Activated CD8-positive, alpha-beta memory T cell treated with anti-CD3 and anti-CD28 coated beads for 36 hours (primary cell): ENCODE data around the gene IKZF3. TPM values are rescaled to one million over a fixed set of nuclear protein-coding genes. Genes with fewer than 3 reads are reported as not detected.
"Not testable (repeated sequence)": the region's sequence is repeated elsewhere in the genome, so short reads cannot be mapped to it uniquely, and the experiment has no call there.

Source experiments
- CTCF ChIA-PET: fragments of 350-600 bp; sonication (Branson Sonifier 250); formaldehyde crosslinking; loops from one replicate; lab custom pipeline; 2021; ENCODE audit warnings: antibody characterized with exemption; lab: Charles Lee
- POLR2A ChIA-PET: fragments of 350-600 bp; sonication (Branson Sonifier 250); formaldehyde crosslinking; loops from one replicate; lab custom pipeline; 2021; ENCODE audit warnings: antibody characterized with exemption; lab: Charles Lee
- total RNA-seq, 2 experiments: library from RNA; stranded (reverse); gene quantifications; one replicate each; pipeline ENCODE4 v1.2.3, GENCODE V29; 2021

The IKZF3 gene
- 10 to 100 TPM; 92.3 to 93.0 TPM for total RNA-seq

- CTCF ChIA-PET: interaction anchor here (0.8 to 1.7 kb wide), 9 partner anchors 9 to 241 kb away, joined by 3 to 9 read pairs (median 4); no protein-coding TSS in a partner anchor
These were observed at the start of gene IKZF3 for GRCh38 chr17:39863918-39864746. Gene IKZF3 (minus strand): TSS chr17:39864312. CDS start chr17:39864126, 186 bp downstream.

DNA sequence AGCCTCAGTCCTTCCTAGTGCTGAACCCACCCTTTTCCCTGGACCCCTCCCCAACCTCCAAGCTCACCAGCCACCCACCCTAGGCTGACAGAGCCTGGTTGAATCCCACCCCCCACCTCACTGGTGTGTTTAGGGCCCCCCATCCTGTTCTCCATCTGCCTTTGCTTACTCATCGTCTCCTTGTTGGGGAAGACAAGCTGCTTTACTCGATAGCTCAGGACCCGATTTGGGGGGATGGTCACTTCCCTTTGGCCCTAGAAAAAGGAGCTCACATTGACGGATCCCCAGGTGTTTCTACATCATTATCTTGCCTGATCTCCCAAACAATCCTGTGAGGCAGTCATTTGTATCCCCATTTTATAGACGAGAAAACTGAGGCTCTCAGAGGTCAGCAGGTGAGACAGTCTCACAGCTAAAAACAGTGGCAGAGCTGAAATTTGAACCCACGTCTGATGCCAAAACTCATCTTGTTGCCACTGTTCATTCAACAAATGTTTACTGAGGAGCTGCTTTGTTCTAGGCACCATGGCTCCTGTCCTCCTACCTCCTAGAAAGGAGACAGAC is 44.8 kb upstream of the IKZF3 start:
- CTCF ChIA-PET: no interaction called here

More at GRCh38 chr17:39863918-39864746, at the start of gene IKZF3:
- POLR2A ChIA-PET: interaction anchor here (0.7 to 2.9 kb wide), 5 partner anchors 62 to 109 kb away, joined by 4 to 19 read pairs (median 7); no protein-coding TSS in a partner anchor

GRCh38 chr17:39904990-39905288 is 40.8 kb upstream of the IKZF3 start:
- POLR2A ChIA-PET: no interaction called here
- CTCF ChIA-PET: no interaction called here

More for the DNA sequence above, 44.8 kb upstream of the IKZF3 start:
- POLR2A ChIA-PET: no interaction called here

GRCh38 chr17:39903158-39903884 is 39.2 kb upstream of the IKZF3 start:
- POLR2A ChIA-PET: no interaction called here
- CTCF ChIA-PET: interaction anchor here (1.3 kb wide), 1 partner anchor 208 kb away, joined by 3 read pairs; no protein-coding TSS in a partner anchor

GRCh38 chr17:39902027-39902426 is 37.9 kb upstream of the IKZF3 start:
- CTCF ChIA-PET: interaction anchor here (0.6 kb wide), 1 partner anchor 352 kb away, joined by 3 read pairs; no protein-coding TSS in a partner anchor

GRCh38 chr17:39899215-39899614 is 35.1 kb upstream of the IKZF3 start:
- ChIA-PET POLR2A (no interaction called here), CTCF (interaction anchor here (0.9 kb wide), 1 partner anchor 17 kb away, joined by 3 read pairs; no protein-coding TSS in a partner anchor)

More at GRCh38 chr17:39902027-39902426, 37.9 kb upstream of the IKZF3 start:
- POLR2A ChIA-PET: not testable (repeated sequence)

GRCh38 chr17:39898088-39898487 is 34.0 kb upstream of the IKZF3 start:
- CTCF ChIA-PET: interaction anchor here (0.6 kb wide), 1 partner anchor 13 kb away, joined by 3 read pairs; no protein-coding TSS in a partner anchor
- POLR2A ChIA-PET: no interaction called here

DNA sequence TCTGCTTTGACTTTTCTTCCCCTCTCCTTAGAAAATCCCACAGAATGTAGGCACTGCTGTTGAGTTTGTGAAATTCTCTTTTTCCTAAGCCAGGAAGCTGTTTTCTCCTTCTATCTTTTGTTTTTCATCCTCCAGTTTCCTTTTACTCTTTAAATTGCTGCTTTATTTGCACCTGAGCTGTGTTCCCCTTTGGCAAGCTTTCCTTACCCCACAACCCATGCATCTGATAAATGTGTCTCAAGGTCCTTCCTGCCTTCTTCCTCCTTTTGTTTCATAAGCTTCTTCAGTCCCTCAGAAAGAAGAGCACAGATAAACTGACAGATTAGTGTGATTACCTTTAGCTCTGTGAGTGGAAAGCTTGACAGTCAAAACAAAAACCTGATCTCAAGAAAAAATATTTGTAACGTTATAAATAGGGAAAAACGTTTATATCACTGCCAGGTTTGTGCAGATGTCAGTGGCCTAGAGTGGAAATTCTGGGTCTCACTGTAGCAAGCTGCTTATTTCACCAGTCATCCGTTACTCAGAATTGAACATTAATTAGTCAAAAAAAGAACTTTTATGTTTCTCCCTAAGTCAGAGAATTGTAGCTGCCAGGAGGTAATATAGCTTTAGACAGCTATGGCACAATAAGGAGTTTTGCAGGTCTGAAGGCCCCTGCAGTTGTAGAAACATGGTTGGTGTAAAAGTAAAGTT is 30.7 kb upstream of the IKZF3 start:
- POLR2A ChIA-PET: interaction anchor here (0.7 kb wide), 1 partner anchor 31 kb away, joined by 3 read pairs; no protein-coding TSS in a partner anchor
- CTCF ChIA-PET: interaction anchor here (0.7 to 1.5 kb wide), 2 partner anchors 46 to 86 kb away, joined by 3 to 4 read pairs; partner anchors contain the start of gene PSMD3

DNA sequence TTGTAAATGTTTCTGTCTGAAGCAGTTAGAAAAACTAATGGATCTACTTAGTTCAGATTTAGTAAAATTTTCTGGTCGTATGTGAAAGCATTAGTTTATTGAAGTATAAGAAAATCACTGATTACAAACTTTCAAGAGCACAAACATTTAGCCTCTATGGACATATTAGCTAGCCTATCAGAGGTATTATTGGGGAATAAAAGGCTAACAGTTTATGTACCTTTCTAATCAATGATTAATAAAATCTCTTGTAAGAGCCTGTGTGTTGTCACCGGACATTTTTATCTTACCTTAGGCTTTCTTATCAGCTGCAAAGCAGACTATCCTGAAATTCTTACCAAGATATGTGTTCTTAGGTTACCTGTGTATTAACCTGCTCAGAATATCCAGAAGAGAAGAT is 25.1 kb upstream of the IKZF3 start:
- CTCF ChIA-PET: no interaction called here
- POLR2A ChIA-PET: no interaction called here

DNA sequence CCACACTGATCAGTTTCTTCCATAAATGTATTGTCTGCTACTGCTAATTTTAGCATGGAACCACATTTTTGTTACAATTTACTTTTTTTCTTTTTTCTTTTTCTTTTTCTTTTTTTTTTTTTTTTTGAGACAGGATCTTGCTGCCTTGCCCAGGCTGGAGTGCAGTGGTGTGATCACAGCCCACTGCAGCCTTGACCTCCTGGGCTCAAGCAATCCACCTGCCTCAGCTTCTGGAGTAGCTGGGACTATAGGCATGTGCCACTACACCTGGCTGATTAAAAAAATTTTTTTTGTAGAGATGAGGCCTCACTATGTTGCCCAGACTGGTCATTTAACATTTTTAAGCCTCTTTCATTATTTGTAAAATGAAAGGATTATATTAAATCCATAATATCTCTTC is 23.0 kb upstream of the IKZF3 start:
- POLR2A ChIA-PET: no interaction called here
- CTCF ChIA-PET: interaction anchor here (1.0 to 1.5 kb wide), 2 partner anchors 10 to 72 kb away, joined by 3 to 4 read pairs; no protein-coding TSS in a partner anchor

DNA sequence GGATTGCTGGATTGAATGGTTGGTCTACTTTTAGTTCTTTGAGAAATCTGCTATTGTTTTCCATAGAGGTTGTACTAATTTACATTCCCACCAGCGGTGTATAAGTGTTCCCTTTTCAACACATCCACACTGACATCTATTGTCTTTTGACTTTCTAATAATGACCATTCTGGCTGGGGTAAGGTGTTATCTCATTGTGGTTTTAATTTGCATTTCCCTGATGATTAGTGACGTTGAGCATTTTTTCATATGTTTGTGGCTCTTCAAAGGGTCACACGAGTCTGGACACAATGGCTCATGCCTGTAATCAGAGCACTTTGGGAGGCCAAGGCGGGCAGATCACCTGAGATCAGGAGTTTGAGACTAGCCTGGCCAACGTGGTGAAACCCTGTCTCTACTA is 22.0 kb upstream of the IKZF3 start:
- POLR2A ChIA-PET: interaction anchor here (0.6 kb wide), 1 partner anchor 331 kb away, joined by 3 read pairs; no protein-coding TSS in a partner anchor
- CTCF ChIA-PET: interaction anchor here (0.6 kb wide), 1 partner anchor 74 kb away, joined by 3 read pairs; no protein-coding TSS in a partner anchor

DNA sequence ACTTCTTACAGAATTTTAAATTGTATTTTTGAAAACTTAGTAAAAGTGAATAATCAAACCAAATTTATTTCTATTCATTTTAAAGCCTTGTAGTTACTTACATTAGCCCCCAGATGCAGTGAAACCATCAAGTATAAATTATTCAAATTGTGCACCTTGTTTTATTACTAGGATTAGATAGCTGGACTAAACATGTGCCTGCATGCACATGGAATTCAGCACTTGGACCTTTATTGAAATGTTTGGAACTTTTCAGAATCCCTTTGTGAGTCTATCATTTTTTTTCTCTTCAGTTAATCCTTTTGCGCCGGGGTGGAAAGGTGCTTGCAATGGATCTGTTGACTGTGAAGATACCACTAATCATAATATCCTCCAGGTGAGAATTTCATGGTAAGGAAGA is 8.6 kb upstream of the IKZF3 start:
- ChIA-PET POLR2A (interaction anchor here (0.6 to 1.2 kb wide), 2 partner anchors 108 kb away, joined by 3 to 6 read pairs; partner anchors contain the start of gene PSMD3), CTCF (interaction anchor here (0.9 to 1.9 kb wide), 8 partner anchors 8 to 251 kb away, joined by 3 to 7 read pairs (median 3); partner anchors contain the start of gene PSMD3)

DNA sequence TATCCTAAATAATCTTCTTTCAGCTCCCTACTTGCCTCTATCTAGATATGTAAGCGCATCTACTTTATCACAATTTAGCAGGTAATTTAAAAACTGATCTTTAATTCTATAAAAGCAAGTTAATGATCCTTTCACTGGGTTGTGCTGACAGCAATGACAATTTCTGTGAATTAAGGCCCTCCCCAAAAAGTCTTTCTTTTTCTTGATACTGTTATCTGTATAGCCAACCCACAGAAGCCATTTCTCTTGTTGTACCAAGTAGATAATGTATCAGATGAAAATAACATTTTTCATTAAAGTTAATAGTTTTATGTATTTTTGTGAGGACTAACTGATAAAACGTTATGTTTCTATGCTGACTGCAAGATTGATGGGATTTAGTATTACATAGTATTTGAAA is 7.7 kb upstream of the IKZF3 start:
- ChIA-PET POLR2A (no interaction called here), CTCF (interaction anchor here (0.6 to 2.4 kb wide), 4 partner anchors 11 to 142 kb away, joined by 3 to 7 read pairs (median 4); partner anchors contain the start of gene PSMD3)

GRCh38 chr17:39870776-39871175 is 6.7 kb upstream of the IKZF3 start:
- ChIA-PET CTCF (interaction anchor here (1.0 to 2.4 kb wide), 2 partner anchors 61 to 110 kb away, joined by 3 to 6 read pairs; partner anchors contain the start of gene PSMD3), POLR2A (no interaction called here)

DNA sequence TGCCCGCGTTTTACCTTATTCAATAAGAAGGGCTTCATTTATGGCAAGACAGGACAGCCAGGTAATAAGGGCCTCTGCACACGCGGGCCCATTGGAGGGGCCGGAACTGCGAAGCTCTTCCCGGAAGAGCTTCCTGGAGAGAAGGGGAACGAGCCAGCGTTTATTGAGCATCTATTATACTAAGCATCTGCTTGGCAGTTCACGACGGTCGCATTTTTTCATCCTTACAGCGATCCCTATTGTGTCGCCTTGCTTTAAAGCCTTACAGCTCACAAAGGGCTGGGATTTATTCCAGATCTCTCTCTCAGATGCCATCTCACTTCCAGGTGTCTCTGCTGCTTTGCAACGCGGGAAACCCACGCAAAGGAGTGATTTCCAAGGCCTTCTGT is 4.4 kb upstream of the IKZF3 start:
- ChIA-PET POLR2A (no interaction called here), CTCF (interaction anchor here (1.0 kb wide), 2 partner anchors 90 to 247 kb away, joined by 4 read pairs; no protein-coding TSS in a partner anchor)

GRCh38 chr17:39867880-39868553 is 3.9 kb upstream of the IKZF3 start, which contains the start of gene ZPBP2:
Gene ZPBP2 (plus strand): TSS chr17:39868202. CDS start chr17:39868355, 153 bp downstream.
- POLR2A ChIA-PET: no interaction called here

More at GRCh38 chr17:39867880-39868553, 3.9 kb upstream of the IKZF3 start, which contains the start of gene ZPBP2:
- CTCF ChIA-PET: interaction anchor here (1.0 kb wide), 5 partner anchors 41 to 246 kb away, joined by 3 to 4 read pairs (median 3); no protein-coding TSS in a partner anchor
